ENCODE measurements around the gene ETV7. TPM values are rescaled to one million over a fixed set of nuclear protein-coding genes. Genes with fewer than 3 reads are reported as not detected.

The ETV7 gene
- total RNA-seq, 4 donors from 2014 or later: 14.3 to 30.0 (median 15.0) TPM

- 80 to 83% methylated on average over 8 of the region's 8 CpGs for WGBS, 2 donors
- intact Hi-C loops (cut with DNase I; ENCODE audit: low total_unique reads): no loop called here
- no peak overlapping the region for H3K4me3 ChIP-seq (ENCODE audit: low read depth, poor library complexity, severe bottlenecking)
- TF ChIP-seq CTCF (IDR thresholded peaks at IDR 0.05) (no peak), POLR2A (IDR thresholded peaks at IDR 0.05) (no peak)
- no peak for DNase-seq (ENCODE audit: low spot score in 2 of 2)
Observed at GRCh38 chr6:36352477-36353157, 34.9 kb downstream of the ETV7 start.

GRCh38 chr6:36350681-36351571, 36.5 kb downstream of the ETV7 start:
- TF ChIP-seq CTCF (IDR thresholded peaks at IDR 0.05) (no peak), POLR2A (IDR thresholded peaks at IDR 0.05) (no peak)
- H3K4me3 ChIP-seq (ENCODE audit: low read depth, poor library complexity, severe bottlenecking): no peak overlapping the region
- 74 to 80% methylated on average over 15 of the region's 15 CpGs for WGBS, 2 donors
- intact Hi-C loops (cut with DNase I; ENCODE audit: low total_unique reads): no loop called here
- DNase-seq (ENCODE audit: low spot score in 2 of 2): no peak

- H3K4me3 ChIP-seq (ENCODE audit: low read depth, poor library complexity, severe bottlenecking): no peak overlapping the region
- intact Hi-C loops (cut with DNase I; ENCODE audit: low total_unique reads): no loop called here
- TF ChIP-seq CTCF (IDR thresholded peaks at IDR 0.05) (no peak), POLR2A (IDR thresholded peaks at IDR 0.05) (no peak)
- DNase-seq (ENCODE audit: low spot score in 2 of 2): no peak
- 80 to 83% methylated on average over 4 of the region's 4 CpGs for WGBS, 2 donors
Observed at GRCh38 chr6:36350082-36350481, 37.4 kb downstream of the ETV7 start.

GRCh38 chr6:36349240-36349639, 38.2 kb downstream of the ETV7 start:
- TF ChIP-seq POLR2A (IDR thresholded peaks at IDR 0.05) (no peak), CTCF (IDR thresholded peaks at IDR 0.05) (no peak)
- DNase-seq (ENCODE audit: low spot score in 2 of 2): no peak
- intact Hi-C loops (cut with DNase I; ENCODE audit: low total_unique reads): no loop called here
- WGBS, 2 donors: 51 to 58% methylated on average over 6 of the region's 6 CpGs
- no peak overlapping the region for H3K4me3 ChIP-seq (ENCODE audit: low read depth, poor library complexity, severe bottlenecking)

- intact Hi-C loops (cut with DNase I; ENCODE audit: low total_unique reads): no loop called here
- TF ChIP-seq POLR2A (IDR thresholded peaks at IDR 0.05): no peak
- no peak for TF ChIP-seq CTCF (IDR thresholded peaks at IDR 0.05)
- WGBS, 2 donors: 78 to 81% methylated on average over 4 of the region's 4 CpGs
- H3K4me3 ChIP-seq (ENCODE audit: low read depth, poor library complexity, severe bottlenecking): no peak overlapping the region
- no peak for DNase-seq (ENCODE audit: low spot score in 2 of 2)
Observed at GRCh38 chr6:36347621-36348020, 39.8 kb downstream of the ETV7 start.

Measured in lower leg skin (tissue), 4 donors.